Measurements from ENCODE around the gene TXNRD2. TPM values are rescaled to one million over a fixed set of nuclear protein-coding genes. Genes with fewer than 3 reads are reported as not detected.

Gene TXNRD2
- total and polyA plus RNA-seq, 7 donors, result 13.7 to 35.1 (median 21.1) TPM

GRCh38 chr22:19986410-19987341, 45.1 kb upstream of the TXNRD2 start:
- no peaks in the 10 kb centered on the region for H3K27me3 ChIP-seq (ENCODE audit: insufficient read depth in 3 of 3, low read length in 2 of 3)
- H3K9me3 ChIP-seq, result no peaks in the 10 kb centered on the region
- 1% methylated on average over 42 to 76 of the region's 76 CpGs for WGBS, 3 donors
- intact Hi-C loops (cut with DNase I), result no loop called here
- peak overlapping the region; percentile 82 for H3K4me3 ChIP-seq
- TF ChIP-seq CTCF (IDR thresholded peaks at IDR 0.05), result no peak
- H3K27ac ChIP-seq, result peak overlapping the region; percentile 94
- DNase-seq (peak; percentile 85 to 91), ATAC-seq (peak; percentile 74 to 80 (median 78))
- H3K36me3 ChIP-seq (ENCODE audit: insufficient read depth in 1 of 2, low read depth in 1 of 2), result no peaks in the 10 kb centered on the region
- H3K4me1 ChIP-seq, result peaks cover 54% of the 10 kb centered on the region

DNA sequence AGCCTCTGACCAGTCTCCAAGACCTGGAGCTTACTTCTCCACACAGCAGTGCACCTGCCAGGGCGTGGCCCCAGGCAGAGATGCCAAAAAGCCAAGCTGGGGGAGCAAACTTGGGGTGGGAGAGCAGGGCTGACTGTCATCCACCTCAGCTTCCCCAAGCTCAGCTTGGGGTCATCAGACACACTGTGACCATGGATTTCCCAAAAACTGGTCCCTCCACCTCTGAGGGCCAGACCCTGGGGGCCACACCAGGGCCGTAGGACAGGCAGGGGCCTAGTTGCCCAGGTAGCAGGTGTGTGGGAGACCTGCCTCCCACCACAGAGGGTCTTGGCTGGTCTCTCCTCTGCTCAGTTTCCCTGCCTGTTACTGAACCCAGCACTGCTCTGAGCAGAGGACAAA, 44.4 kb upstream of the TXNRD2 start:
- Histone ChIP-seq H3K27ac (peak overlapping the region; percentile 94), H3K36me3 (ENCODE audit: insufficient read depth in 1 of 2, low read depth in 1 of 2) (peaks cover 0 to 4% of the 10 kb centered on the region in 2 donors), H3K4me1 (peaks cover 56% of the 10 kb centered on the region), H3K27me3 (ENCODE audit: insufficient read depth in 3 of 3, low read length in 2 of 3) (no peaks in the 10 kb centered on the region), H3K4me3 (peak overlapping the region; percentile 82), H3K9me3 (no peaks in the 10 kb centered on the region)
- DNase-seq (peak; percentile 11 to 31), ATAC-seq (no peak)
- intact Hi-C loops (cut with DNase I), result no loop called here
- no peak for TF ChIP-seq CTCF (IDR thresholded peaks at IDR 0.05)
- WGBS, 3 donors, result 30 to 71% (median 48%) methylated on average over 2 of the region's 2 CpGs

DNA sequence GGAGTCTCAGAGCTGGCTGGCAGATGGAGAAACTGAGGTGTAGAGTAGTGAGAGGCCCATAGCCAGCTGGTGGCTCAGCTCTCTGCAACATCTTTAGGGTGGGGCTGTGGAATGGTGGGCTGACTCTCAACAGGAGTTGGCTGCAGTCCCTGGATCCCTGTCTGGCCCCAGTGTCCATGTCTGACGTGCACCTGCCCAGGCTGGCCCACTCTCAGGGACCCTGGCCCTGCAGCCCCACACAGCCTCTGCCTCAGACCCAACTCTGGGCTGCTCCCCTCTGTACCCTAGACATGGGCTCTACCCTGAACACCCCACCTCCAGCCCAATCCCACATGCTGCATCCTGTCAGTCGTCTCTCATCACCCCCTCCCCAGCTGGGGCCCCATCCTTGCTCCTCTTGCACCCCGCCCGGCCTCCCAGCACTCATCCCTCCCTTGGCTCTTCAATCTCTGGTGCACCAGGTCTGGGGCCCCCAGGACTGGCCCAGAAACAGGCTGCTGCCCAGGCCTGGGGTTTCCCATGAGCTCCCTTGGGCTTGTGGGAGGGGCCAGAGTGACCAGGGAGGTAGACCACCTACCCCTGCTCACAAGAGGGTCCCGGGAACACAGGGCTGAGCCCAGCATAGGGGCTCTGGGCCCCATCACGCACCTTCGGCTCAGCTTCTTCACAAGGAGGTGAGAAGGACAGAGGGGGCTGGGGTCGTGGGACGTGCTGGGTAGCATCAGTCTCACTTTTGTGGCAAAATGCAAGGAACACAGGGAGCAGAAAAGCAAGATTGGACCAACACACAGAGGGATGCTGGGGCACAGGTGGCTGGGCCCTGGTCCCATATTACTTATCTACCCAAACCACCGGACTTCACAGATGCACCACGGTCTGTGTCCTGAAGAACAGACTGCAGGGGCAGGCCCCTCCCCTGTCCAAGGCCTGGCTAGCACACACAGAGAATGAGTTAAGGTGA, 43.5 kb upstream of the TXNRD2 start:
- H3K27ac ChIP-seq, result peak overlapping the region; percentile 94
- DNase-seq (peak; percentile 12 to 52), ATAC-seq (no peak)
- WGBS, 3 donors, result 69 to 82% (median 78%) methylated on average over 11 of the region's 11 CpGs
- no peaks in the 10 kb centered on the region for H3K9me3 ChIP-seq
- H3K36me3 ChIP-seq (ENCODE audit: insufficient read depth in 1 of 2, low read depth in 1 of 2), result peaks cover 0 to 10% of the 10 kb centered on the region in 2 donors
- peaks cover 59% of the 10 kb centered on the region for H3K4me1 ChIP-seq
- intact Hi-C loops (cut with DNase I), result no loop called here
- peak overlapping the region; percentile 82 for H3K4me3 ChIP-seq
- no peak for TF ChIP-seq CTCF (IDR thresholded peaks at IDR 0.05)
- H3K27me3 ChIP-seq (ENCODE audit: insufficient read depth in 3 of 3, low read length in 2 of 3), result no peaks in the 10 kb centered on the region

DNA sequence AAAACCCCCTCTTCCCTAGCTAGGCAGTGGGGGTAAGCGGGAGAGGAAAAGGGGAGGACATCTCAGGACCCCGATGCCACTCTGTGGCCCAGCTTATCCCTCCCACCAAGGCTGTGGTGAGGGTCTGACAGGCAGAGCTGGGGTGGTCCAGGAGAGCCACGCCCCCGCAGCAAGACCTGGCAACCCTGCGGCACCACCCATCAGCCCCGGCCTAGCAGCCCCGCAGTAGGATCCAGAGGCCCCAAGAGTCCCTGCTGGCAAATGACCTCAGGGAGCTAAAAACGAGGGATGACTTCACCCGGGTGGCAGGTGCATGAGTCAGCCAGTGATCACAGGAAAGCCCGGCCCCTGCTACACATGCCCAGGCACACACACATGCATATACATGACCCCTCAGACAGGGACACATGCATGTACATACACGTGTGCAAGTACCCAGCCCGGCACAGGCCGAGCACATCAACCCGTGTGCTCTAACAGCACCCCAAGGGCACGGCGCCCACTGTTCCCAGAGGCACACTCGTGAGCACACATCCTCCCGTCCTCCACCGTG, 42.7 kb upstream of the TXNRD2 start:
- DNase-seq (peak; percentile 63 to 90), ATAC-seq (peak; percentile 79 to 86 (median 82))
- WGBS, 3 donors, result 29 to 51% (median 41%) methylated on average over 19 of the region's 19 CpGs

More for the DNA sequence above, 42.7 kb upstream of the TXNRD2 start:
- intact Hi-C loops (cut with DNase I), result no loop called here
- Histone ChIP-seq H3K4me3 (peak overlapping the region; percentile 33), H3K27me3 (ENCODE audit: insufficient read depth in 3 of 3, low read length in 2 of 3) (no peaks in the 10 kb centered on the region), H3K36me3 (ENCODE audit: insufficient read depth in 1 of 2, low read depth in 1 of 2) (peaks cover 0 to 19% of the 10 kb centered on the region in 2 donors), H3K4me1 (peaks cover 59% of the 10 kb centered on the region), H3K27ac (peak overlapping the region; percentile 94), H3K9me3 (no peaks in the 10 kb centered on the region)
- no peak for TF ChIP-seq CTCF (IDR thresholded peaks at IDR 0.05)
